HG03103 (cell line): ENCODE data around the gene BAZ1B.
"Not testable (repeated sequence)": the region's sequence is repeated elsewhere in the genome, so short reads cannot be mapped to it uniquely, and the experiment has no call there.

Experiments
- ATAC-seq: cut with Tn5 transposase; IDR thresholded peaks from one replicate; pipeline ENCODE4 v1.9.1; 2021; ENCODE audit warnings: low read depth; ENCODE audit not compliant: unreplicated experiment

The BAZ1B gene

GRCh38 chr7:73522105-73522872, at the start of gene BAZ1B:
Gene BAZ1B, minus strand, starts transcription at chr7:73522293. Its CDS starts 360 bp downstream, at chr7:73521933.
- ATAC-seq, result peak; percentile 76

GRCh38 chr7:73570977-73571376, 48.9 kb upstream of the BAZ1B start:
- no peak for ATAC-seq

GRCh38 chr7:73570521-73570920, 48.4 kb upstream of the BAZ1B start:
- no peak for ATAC-seq

- no peak for ATAC-seq
These were observed 47.0 kb upstream of the BAZ1B start for GRCh38 chr7:73569042-73569608.

GRCh38 chr7:73567846-73568685, 46.0 kb upstream of the BAZ1B start:
- no peak for ATAC-seq

- no peak for ATAC-seq
These were observed 45.0 kb upstream of the BAZ1B start for GRCh38 chr7:73567140-73567539.

- ATAC-seq, result not testable (repeated sequence)
These were observed 44.3 kb upstream of the BAZ1B start for GRCh38 chr7:73566431-73566830.

GRCh38 chr7:73565675-73566340, 43.7 kb upstream of the BAZ1B start:
- no peak for ATAC-seq

GRCh38 chr7:73560109-73560835, 38.2 kb upstream of the BAZ1B start:
- ATAC-seq, result no peak

- ATAC-seq, result peak; percentile 40
These were observed 35.5 kb upstream of the BAZ1B start, which contains the start of gene BCL7B for GRCh38 chr7:73557397-73558257. Gene BCL7B, minus strand, starts transcription at chr7:73557690. Its CDS starts 112 bp downstream, at chr7:73557578.

GRCh38 chr7:73557108-73557396, 35.0 kb upstream of the BAZ1B start:
- ATAC-seq, result peak; percentile 82

GRCh38 chr7:73556208-73557107, 34.4 kb upstream of the BAZ1B start:
- ATAC-seq, result no peak

- ATAC-seq, result no peak
These were observed 33.4 kb upstream of the BAZ1B start for GRCh38 chr7:73555411-73555982.

GRCh38 chr7:73550093-73550492, 28.0 kb upstream of the BAZ1B start:
- ATAC-seq, result not testable (repeated sequence)

GRCh38 chr7:73549176-73549575, 27.1 kb upstream of the BAZ1B start:
- ATAC-seq, result no peak

GRCh38 chr7:73547841-73548240, 25.7 kb upstream of the BAZ1B start:
- ATAC-seq, result no peak

GRCh38 chr7:73544678-73545077, 22.6 kb upstream of the BAZ1B start:
- ATAC-seq, result no peak

- no peak for ATAC-seq
These were observed 19.6 kb upstream of the BAZ1B start for GRCh38 chr7:73541722-73542121.
